Lower leg skin (tissue), 3 donors: ENCODE measurements around the gene STIL.

Source experiments
- POLR2A ChIP-seq, 2 donors: fragments of 450-650 bp; IDR thresholded peaks; one replicate each; pipeline ENCODE4 v1.6.1; 2016 to 2017; ENCODE audit warnings: antibody characterized with exemption in 2 of 2, mild to moderate bottlenecking in 1 of 2, moderate library complexity in 1 of 2
- TF ChIP-seq, protein P1 (sequence below), 3 donors: fragments of 450-650 bp; IDR thresholded peaks; one replicate each; pipeline ENCODE4 v1.5.1; 2016; ENCODE audit warnings: antibody characterized with exemption in 3 of 3, mild to moderate bottlenecking in 3 of 3, moderate library complexity in 2 of 3

DNA sequence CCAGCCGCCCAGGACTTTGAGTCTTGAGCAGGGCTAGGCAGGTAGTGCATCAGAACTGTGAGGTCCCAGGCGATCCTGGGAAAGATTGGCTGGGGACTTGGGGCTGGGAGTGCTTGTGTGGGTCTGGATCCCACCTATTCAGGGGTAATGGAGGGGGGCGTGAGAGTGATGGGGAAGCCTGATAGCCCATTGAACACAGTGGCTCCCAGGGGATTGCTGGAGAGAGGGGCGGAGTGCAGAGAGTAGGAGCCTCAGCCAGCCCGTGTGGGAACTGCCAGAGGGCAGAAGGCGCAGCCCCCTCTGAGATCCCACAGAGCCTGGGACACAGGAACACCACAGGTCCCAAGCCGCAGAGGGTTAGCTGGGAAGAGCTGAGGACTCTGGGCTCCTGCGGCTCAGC is 104.9 kb downstream of the STIL start:
- no peak for TF ChIP-seq POLR2A (IDR thresholded peaks at IDR 0.05)
- TF ChIP-seq, protein P1, sequence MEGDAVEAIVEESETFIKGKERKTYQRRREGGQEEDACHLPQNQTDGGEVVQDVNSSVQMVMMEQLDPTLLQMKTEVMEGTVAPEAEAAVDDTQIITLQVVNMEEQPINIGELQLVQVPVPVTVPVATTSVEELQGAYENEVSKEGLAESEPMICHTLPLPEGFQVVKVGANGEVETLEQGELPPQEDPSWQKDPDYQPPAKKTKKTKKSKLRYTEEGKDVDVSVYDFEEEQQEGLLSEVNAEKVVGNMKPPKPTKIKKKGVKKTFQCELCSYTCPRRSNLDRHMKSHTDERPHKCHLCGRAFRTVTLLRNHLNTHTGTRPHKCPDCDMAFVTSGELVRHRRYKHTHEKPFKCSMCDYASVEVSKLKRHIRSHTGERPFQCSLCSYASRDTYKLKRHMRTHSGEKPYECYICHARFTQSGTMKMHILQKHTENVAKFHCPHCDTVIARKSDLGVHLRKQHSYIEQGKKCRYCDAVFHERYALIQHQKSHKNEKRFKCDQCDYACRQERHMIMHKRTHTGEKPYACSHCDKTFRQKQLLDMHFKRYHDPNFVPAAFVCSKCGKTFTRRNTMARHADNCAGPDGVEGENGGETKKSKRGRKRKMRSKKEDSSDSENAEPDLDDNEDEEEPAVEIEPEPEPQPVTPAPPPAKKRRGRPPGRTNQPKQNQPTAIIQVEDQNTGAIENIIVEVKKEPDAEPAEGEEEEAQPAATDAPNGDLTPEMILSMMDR (IDR thresholded peaks at IDR 0.05): no peak
